ENCODE measurements around the gene BTBD9.
A peak's percentile ranks its signal among the peaks of the same experiment; 100 is the strongest.

The BTBD9 gene

GRCh38 chr6:38508286-38508685 is 131.4 kb downstream of the BTBD9 start:
- DNase-seq (ENCODE audit: low read depth in 3 of 3), result no peak

GRCh38 chr6:38507173-38507572 is 132.6 kb downstream of the BTBD9 start:
- DNase-seq (ENCODE audit: low read depth in 3 of 3), result no peak

- DNase-seq (ENCODE audit: low read depth in 3 of 3), result no peak
These were observed 133.9 kb downstream of the BTBD9 start for GRCh38 chr6:38505826-38506225.

GRCh38 chr6:38504996-38505395 is 134.7 kb downstream of the BTBD9 start:
- no peak for DNase-seq (ENCODE audit: low read depth in 3 of 3)

- no peak for DNase-seq (ENCODE audit: low read depth in 3 of 3)
These were observed 135.6 kb downstream of the BTBD9 start for GRCh38 chr6:38503960-38504682.

GRCh38 chr6:38503032-38503773 is 136.5 kb downstream of the BTBD9 start:
- no peak for DNase-seq (ENCODE audit: low read depth in 3 of 3)

GRCh38 chr6:38502423-38502822 is 137.3 kb downstream of the BTBD9 start:
- no peak for DNase-seq (ENCODE audit: low read depth in 3 of 3)

GRCh38 chr6:38501931-38502330 is 137.8 kb downstream of the BTBD9 start:
- DNase-seq (ENCODE audit: low read depth in 3 of 3), result no peak

- DNase-seq (ENCODE audit: low read depth in 3 of 3), result no peak
These were observed 140.1 kb downstream of the BTBD9 start for GRCh38 chr6:38499529-38500096.

GRCh38 chr6:38498805-38499445 is 140.8 kb downstream of the BTBD9 start:
- DNase-seq (ENCODE audit: low read depth in 3 of 3), result no peak

- DNase-seq (ENCODE audit: low read depth in 3 of 3), result no peak
These were observed 141.6 kb downstream of the BTBD9 start for GRCh38 chr6:38498085-38498484.

- no peak for DNase-seq (ENCODE audit: low read depth in 3 of 3)
These were observed 142.2 kb downstream of the BTBD9 start for GRCh38 chr6:38497546-38497945.

- no peak for DNase-seq (ENCODE audit: low read depth in 3 of 3)
These were observed 143.7 kb downstream of the BTBD9 start for GRCh38 chr6:38495922-38496635.

- DNase-seq (ENCODE audit: low read depth in 3 of 3), result no peak
These were observed 144.2 kb downstream of the BTBD9 start for GRCh38 chr6:38495518-38495917.

- peak; percentile 54 to 69 (median 60) for DNase-seq (ENCODE audit: low read depth in 3 of 3)
These were observed 145.7 kb downstream of the BTBD9 start for GRCh38 chr6:38493931-38494547.

- no peak for DNase-seq (ENCODE audit: low read depth in 3 of 3)
These were observed 147.7 kb downstream of the BTBD9 start for GRCh38 chr6:38492031-38492430.

GRCh38 chr6:38489951-38490350 is 149.8 kb downstream of the BTBD9 start:
- DNase-seq (ENCODE audit: low read depth in 3 of 3), result no peak

- no peak for DNase-seq (ENCODE audit: low read depth in 3 of 3)
These were observed 152.3 kb downstream of the BTBD9 start for GRCh38 chr6:38487423-38487822.

GRCh38 chr6:38485488-38485887 is 154.2 kb downstream of the BTBD9 start:
- DNase-seq (ENCODE audit: low read depth in 3 of 3), result no peak

- DNase-seq (ENCODE audit: low read depth in 3 of 3), result no peak
These were observed 155.1 kb downstream of the BTBD9 start for GRCh38 chr6:38484656-38485055.

- no peak for DNase-seq (ENCODE audit: low read depth in 3 of 3)
These were observed 156.2 kb downstream of the BTBD9 start for GRCh38 chr6:38483526-38483925.
